Tibial artery (tissue), 4 donors: ENCODE results near the gene KIDINS220.

Experiments
- DNase-seq, 2 donors: peaks; one replicate each; pipeline ENCODE4 v3.0.0-alpha.2; 2019
- H3K27ac ChIP-seq, 2 donors: fragments of 200-600 bp; sonication (generic) in 1 of 2; 1 replicate in 1 of 2; 2 replicates in 1 of 2; pipeline ENCODE4 v1.5.1; 2018 to 2019; ENCODE audit warnings: mild to moderate bottlenecking in 1 of 2
- H3K27me3 ChIP-seq, 2 donors: fragments of 200-600 bp; sonication (generic) in 1 of 2; one replicate each; pipeline versions ENCODE4 v1.5.1 to v1.6.0; 2016 to 2019
- H3K36me3 ChIP-seq, 3 donors: fragments of 200-600 bp; sonication (generic) in 2 of 3; one replicate each; pipeline ENCODE4 v1.5.1; 2016 to 2019; ENCODE audit warnings: mild to moderate bottlenecking in 2 of 3
- H3K4me1 ChIP-seq, 4 donors: fragments of 200-600 bp; sonication (generic) in 2 of 4; 1 replicate in 3 of 4; 2 replicates in 1 of 4; pipeline ENCODE4 v1.5.1; 2016 to 2019
- H3K4me3 ChIP-seq, 2 donors: fragments of 200-600 bp; sonication (generic) in 1 of 2; 1 replicate in 1 of 2; 2 replicates in 1 of 2; pipeline ENCODE4 v1.5.1; 2018 to 2019; ENCODE audit warnings: mild to moderate bottlenecking in 2 of 2
- H3K9me3 ChIP-seq, 3 donors: fragments of 200-600 bp; sonication (generic) in 1 of 3; one replicate each; pipeline ENCODE4 v1.5.1; 2016 to 2019
- intact Hi-C: fragments of 100-400 bp; cut with DNase I; formaldehyde crosslinking; loops from one replicate; pipeline ENCODE4 v1.15.0; 2023; ENCODE audit warnings: low total_unique reads
- TF ChIP-seq, protein P1 (sequence below), 2 experiments: fragments of 200-600 bp in 1 of 2; fragments of 450-650 bp in 1 of 2; IDR thresholded peaks; one replicate each; pipeline ENCODE4 v1.5.1; 2017 to 2019; ENCODE audit warnings: antibody characterized with exemption in 2 of 2, mild to moderate bottlenecking in 1 of 2, moderate library complexity in 1 of 2

The KIDINS220 gene

DNA sequence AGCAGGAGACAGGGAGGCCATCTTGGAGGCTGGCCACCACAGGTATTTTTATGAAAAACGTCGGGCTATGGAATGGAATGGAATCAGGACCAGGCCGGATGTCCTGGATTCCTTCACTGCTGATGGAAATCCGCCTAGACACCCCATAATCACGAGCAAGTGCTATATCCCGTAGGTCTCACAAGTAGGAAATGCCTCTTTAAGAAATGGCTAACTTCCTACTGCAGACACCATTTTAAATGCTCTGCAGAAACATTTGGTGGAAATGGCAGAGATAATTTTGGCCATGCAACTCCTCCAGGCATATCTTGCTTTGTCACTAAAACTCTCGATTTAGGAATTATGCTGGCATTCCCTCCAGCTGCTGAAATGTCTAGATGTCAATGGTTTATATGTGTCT, 137.6 kb downstream of the KIDINS220 start:
- H3K9me3 ChIP-seq: peaks cover 0 to 4% (median 0%) of the 10 kb centered on the region in 3 donors
- DNase-seq: no peak
- intact Hi-C loops: no loop called here
- H3K27ac ChIP-seq: no peak overlapping the region
- H3K27me3 ChIP-seq: no peaks in the 10 kb centered on the region
- no peak overlapping the region for H3K4me3 ChIP-seq
- H3K4me1 ChIP-seq: peaks cover 0 to 18% (median 0%) of the 10 kb centered on the region in 4 donors
- H3K36me3 ChIP-seq: no peaks in the 10 kb centered on the region
- TF ChIP-seq, protein P1, sequence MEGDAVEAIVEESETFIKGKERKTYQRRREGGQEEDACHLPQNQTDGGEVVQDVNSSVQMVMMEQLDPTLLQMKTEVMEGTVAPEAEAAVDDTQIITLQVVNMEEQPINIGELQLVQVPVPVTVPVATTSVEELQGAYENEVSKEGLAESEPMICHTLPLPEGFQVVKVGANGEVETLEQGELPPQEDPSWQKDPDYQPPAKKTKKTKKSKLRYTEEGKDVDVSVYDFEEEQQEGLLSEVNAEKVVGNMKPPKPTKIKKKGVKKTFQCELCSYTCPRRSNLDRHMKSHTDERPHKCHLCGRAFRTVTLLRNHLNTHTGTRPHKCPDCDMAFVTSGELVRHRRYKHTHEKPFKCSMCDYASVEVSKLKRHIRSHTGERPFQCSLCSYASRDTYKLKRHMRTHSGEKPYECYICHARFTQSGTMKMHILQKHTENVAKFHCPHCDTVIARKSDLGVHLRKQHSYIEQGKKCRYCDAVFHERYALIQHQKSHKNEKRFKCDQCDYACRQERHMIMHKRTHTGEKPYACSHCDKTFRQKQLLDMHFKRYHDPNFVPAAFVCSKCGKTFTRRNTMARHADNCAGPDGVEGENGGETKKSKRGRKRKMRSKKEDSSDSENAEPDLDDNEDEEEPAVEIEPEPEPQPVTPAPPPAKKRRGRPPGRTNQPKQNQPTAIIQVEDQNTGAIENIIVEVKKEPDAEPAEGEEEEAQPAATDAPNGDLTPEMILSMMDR (IDR thresholded peaks at IDR 0.05): no peak

DNA sequence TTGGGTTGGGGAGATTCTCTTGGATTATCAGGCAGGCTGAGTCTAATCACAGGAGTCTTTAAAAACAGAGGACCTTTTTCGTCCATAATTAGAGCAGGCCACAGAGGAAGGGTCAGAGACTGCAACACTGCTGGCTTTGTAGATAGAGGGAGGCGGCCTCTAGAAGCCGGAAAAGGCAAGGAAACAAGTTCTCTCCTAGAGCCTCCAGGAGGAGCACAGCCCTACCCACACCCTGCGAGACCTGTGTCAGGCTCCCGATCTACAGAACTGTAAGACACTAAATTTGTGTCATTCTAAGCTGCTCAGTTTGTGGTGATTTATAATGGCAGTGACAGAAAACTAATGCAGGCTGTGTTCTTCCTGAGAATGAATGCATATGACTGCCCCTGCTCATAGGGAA, 140.2 kb downstream of the KIDINS220 start:
- intact Hi-C loops: no loop called here
- TF ChIP-seq, protein P1 (IDR thresholded peaks at IDR 0.05): no peak

DNA sequence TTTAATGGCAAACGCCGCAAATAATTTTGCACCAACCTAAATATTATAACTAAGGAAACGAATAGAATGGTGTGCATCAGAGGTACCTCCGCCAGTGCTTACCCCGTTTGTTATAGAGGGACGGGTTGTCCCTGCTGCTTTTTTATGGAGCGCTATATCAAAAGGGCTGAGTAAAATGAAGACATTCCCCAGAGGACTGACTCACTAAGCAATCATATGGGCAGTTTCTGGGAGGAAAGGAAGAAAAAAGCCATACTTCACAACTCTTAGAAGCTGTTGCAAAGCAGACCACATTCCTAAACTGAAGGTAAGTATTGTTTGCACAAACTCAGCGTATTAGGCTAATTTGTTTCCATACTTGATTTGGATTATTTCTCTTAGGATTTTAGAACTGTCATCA, 142.7 kb downstream of the KIDINS220 start:
- DNase-seq: no peak
- TF ChIP-seq, protein P1 (IDR thresholded peaks at IDR 0.05): no peak
- Histone ChIP-seq H3K4me1 (peaks cover 0 to 13% (median 4%) of the 10 kb centered on the region in 4 donors), H3K27me3 (no peaks in the 10 kb centered on the region), H3K4me3 (no peak overlapping the region), H3K9me3 (peaks cover 0 to 4% (median 0%) of the 10 kb centered on the region in 3 donors), H3K27ac (no peak overlapping the region), H3K36me3 (no peaks in the 10 kb centered on the region)
- intact Hi-C loops: no loop called here

More for the DNA sequence above, 140.2 kb downstream of the KIDINS220 start:
- peaks cover 0 to 22% (median 4%) of the 10 kb centered on the region in 4 donors for H3K4me1 ChIP-seq
- peaks cover 0 to 4% (median 0%) of the 10 kb centered on the region in 3 donors for H3K9me3 ChIP-seq
- H3K4me3 ChIP-seq: no peak overlapping the region
- no peaks in the 10 kb centered on the region for H3K36me3 ChIP-seq
- DNase-seq: no peak
- H3K27me3 ChIP-seq: no peaks in the 10 kb centered on the region
- H3K27ac ChIP-seq: no peak overlapping the region

DNA sequence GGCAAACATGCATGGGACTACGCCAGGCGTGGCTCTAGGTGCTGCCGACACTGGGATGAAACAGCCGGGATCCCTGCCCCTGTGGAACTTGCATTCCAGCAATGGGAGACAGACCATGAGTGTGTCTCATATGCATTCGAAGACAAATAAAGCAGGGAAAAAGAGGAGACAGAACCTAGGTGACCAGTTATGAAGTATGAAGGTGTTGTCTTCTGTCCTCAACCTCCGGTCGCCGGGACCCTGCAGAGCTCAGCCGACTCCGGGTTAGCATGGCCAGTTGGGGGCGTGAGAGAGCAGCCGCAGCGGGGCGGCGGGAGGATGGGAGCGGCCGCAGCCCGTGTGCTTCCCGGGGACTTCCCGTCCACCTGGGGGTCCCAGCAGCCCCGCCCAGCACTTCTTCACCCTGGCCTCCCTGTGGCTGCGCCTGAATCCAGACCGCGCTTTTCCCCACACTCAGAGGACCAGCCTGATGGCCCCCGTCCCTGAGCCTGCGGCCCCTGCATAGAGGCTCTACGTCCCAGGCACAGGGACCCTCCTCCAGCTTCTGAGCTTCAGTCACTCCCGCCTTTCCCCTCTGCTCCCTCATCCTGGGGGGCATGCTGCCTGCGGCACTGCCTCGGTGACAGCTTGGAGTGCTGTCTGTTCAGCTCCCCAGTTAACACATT, 144.1 kb downstream of the KIDINS220 start:
- no peak for DNase-seq
- Histone ChIP-seq H3K4me3 (peak overlapping the region in 1 of 2 donors; percentile 22), H3K9me3 (peaks cover 0 to 4% (median 0%) of the 10 kb centered on the region in 3 donors), H3K27me3 (no peaks in the 10 kb centered on the region), H3K27ac (no peak overlapping the region), H3K36me3 (no peaks in the 10 kb centered on the region), H3K4me1 (peaks cover 0 to 13% (median 4%) of the 10 kb centered on the region in 4 donors)
- intact Hi-C loops: no loop called here
- TF ChIP-seq, protein P1 (IDR thresholded peaks at IDR 0.05): peak in 1 of 2 experiments; percentile 57

DNA sequence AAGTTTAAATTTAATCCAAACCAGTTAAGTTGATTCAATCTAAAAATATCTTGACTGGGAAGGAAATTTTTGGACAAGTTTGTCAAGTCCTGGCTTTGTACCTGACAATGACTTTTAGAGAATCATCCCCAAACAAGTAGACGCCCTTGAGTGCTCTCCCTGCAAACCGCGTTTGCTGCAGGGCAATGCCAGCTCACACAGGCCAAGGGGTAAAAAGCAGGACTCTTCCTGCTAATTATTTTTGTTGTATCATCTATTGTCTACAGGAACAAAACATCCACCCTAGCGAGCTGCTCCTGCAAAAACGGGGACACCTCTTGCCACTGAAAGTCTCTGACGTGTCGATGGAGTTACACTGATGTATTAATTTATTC, 144.6 kb downstream of the KIDINS220 start:
- TF ChIP-seq, protein P1 (IDR thresholded peaks at IDR 0.05): no peak
- no peaks in the 10 kb centered on the region for H3K36me3 ChIP-seq
- no peaks in the 10 kb centered on the region for H3K27me3 ChIP-seq
- no peak for DNase-seq
- intact Hi-C loops: no loop called here
- no peak overlapping the region for H3K4me3 ChIP-seq
- peaks cover 0 to 3% (median 0%) of the 10 kb centered on the region in 3 donors for H3K9me3 ChIP-seq
- peaks cover 0 to 13% (median 4%) of the 10 kb centered on the region in 4 donors for H3K4me1 ChIP-seq
- H3K27ac ChIP-seq: no peak overlapping the region
